GM19395 (cell line): Measurements from ENCODE around the gene PDE3A.
"Not testable (repeated sequence)": the region's sequence is repeated elsewhere in the genome, so short reads cannot be mapped to it uniquely, and the experiment has no call there.

ENCODE experiments used
- ATAC-seq: cut with Tn5 transposase; IDR thresholded peaks from one replicate; pipeline ENCODE4 v1.9.1; 2021; ENCODE audit warnings: mild to moderate bottlenecking, moderate library complexity; ENCODE audit not compliant: unreplicated experiment

Gene PDE3A

GRCh38 chr12:20368114-20368650, at the start of gene PDE3A:
Gene PDE3A (plus strand): TSS chr12:20368537. CDS start chr12:20369285, 748 bp downstream.
- ATAC-seq, result no peak

GRCh38 chr12:20319366-20319765, 49.0 kb upstream of the PDE3A start:
- no peak for ATAC-seq

GRCh38 chr12:20320552-20320951, 47.8 kb upstream of the PDE3A start:
- ATAC-seq, result no peak

GRCh38 chr12:20330826-20331505, 37.4 kb upstream of the PDE3A start:
- not testable (repeated sequence) for ATAC-seq

- no peak for ATAC-seq
Measured at GRCh38 chr12:20339060-20339459, 29.3 kb upstream of the PDE3A start.

GRCh38 chr12:20342111-20342510, 26.2 kb upstream of the PDE3A start:
- ATAC-seq, result no peak

- ATAC-seq, result no peak
Measured at GRCh38 chr12:20345866-20346265, 22.5 kb upstream of the PDE3A start.

- ATAC-seq, result no peak
Measured at GRCh38 chr12:20350026-20350425, 18.3 kb upstream of the PDE3A start.

GRCh38 chr12:20350495-20350894, 17.8 kb upstream of the PDE3A start:
- ATAC-seq, result no peak

GRCh38 chr12:20351406-20351805, 16.9 kb upstream of the PDE3A start:
- ATAC-seq, result no peak

- ATAC-seq, result no peak
Measured at GRCh38 chr12:20356048-20356447, 12.3 kb upstream of the PDE3A start.

- no peak for ATAC-seq
Measured at GRCh38 chr12:20360407-20360806, 7.9 kb upstream of the PDE3A start.

- no peak for ATAC-seq
Measured at GRCh38 chr12:20361416-20361815, 6.9 kb upstream of the PDE3A start.

- ATAC-seq, result no peak
Measured at GRCh38 chr12:20364501-20364900, 3.8 kb upstream of the PDE3A start.

GRCh38 chr12:20366776-20367409, 1.4 kb upstream of the PDE3A start:
- ATAC-seq, result no peak

- ATAC-seq, result no peak
Measured at GRCh38 chr12:20367583-20368113, 689 bp upstream of the PDE3A start.

GRCh38 chr12:20368651-20369304, 441 bp downstream of the PDE3A start:
- no peak for ATAC-seq

- ATAC-seq, result no peak
Measured at GRCh38 chr12:20369305-20370013, 1.1 kb downstream of the PDE3A start.

GRCh38 chr12:20370014-20370386, 1.7 kb downstream of the PDE3A start:
- ATAC-seq, result no peak

- ATAC-seq, result no peak
Measured at GRCh38 chr12:20370866-20371519, 2.7 kb downstream of the PDE3A start.
